ENCODE data around the gene CPSF7.
A peak's percentile ranks its signal among the peaks of the same experiment; 100 is the strongest.
"Not testable (repeated sequence)": the region's sequence is repeated elsewhere in the genome, so short reads cannot be mapped to it uniquely, and the experiment has no call there.

CPSF7 gene

DNA sequence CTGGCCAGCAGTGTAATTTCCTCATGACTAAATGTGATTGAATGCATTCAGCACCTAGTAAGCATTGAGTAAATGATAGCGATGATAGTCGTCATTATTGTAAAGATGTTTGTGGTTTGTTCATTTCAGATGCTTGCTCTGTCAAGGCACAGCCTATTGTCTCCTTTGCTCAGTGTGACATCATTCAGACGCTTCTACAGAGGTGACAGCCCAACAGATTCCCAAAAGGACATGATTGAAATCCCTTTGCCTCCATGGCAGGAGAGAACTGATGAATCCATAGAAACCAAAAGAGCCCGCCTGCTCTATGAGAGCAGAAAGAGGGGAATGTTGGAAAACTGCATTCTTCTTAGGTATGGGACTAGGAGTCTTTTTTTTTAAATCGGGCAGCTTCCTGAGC lies 7.7 kb upstream of the CPSF7 start:
- Histone ChIP-seq H3K4me1 (ENCODE audit: control insufficient read depth, insufficient read depth, low read length) (no peaks in the 10 kb centered on the region), H3K4me3 (ENCODE audit: low read depth, low read length) (no peak overlapping the region), H3K27ac (ENCODE audit: extremely low read depth, low read depth, low read length) (no peak overlapping the region), H3K9me3 (ENCODE audit: control insufficient read depth, insufficient read depth, low read depth, low read length) (no peaks in the 10 kb centered on the region), H3K36me3 (ENCODE audit: control insufficient read depth in 2 of 2, insufficient read depth in 1 of 2, low read length in 2 of 2) (peaks cover 25 to 75% of the 10 kb centered on the region in 2 experiments)
- TF ChIP-seq ZBTB11 (tag by site-specific recombination; conservative IDR thresholded peaks at IDR 0.05; ENCODE audit: low read depth) (no peak), ZNF561 (tag by site-specific recombination; IDR thresholded peaks at IDR 0.05; ENCODE audit: borderline replicate concordance) (no peak), ZNF132 (tag by site-specific recombination; IDR thresholded peaks at IDR 0.05; ENCODE audit: borderline replicate concordance) (no peak), GLI4 (tag by site-specific recombination; IDR thresholded peaks at IDR 0.05) (no peak), ZNF626 (tag by site-specific recombination; IDR thresholded peaks at IDR 0.05) (no peak), ZNF555 (tag by site-specific recombination; conservative IDR thresholded peaks at IDR 0.05) (no peak), ZNF140 (tag by site-specific recombination; IDR thresholded peaks at IDR 0.05) (no peak), ZNF335 (tag by site-specific recombination; conservative IDR thresholded peaks at IDR 0.05) (no peak)
- TF ChIP-seq, protein P1, sequence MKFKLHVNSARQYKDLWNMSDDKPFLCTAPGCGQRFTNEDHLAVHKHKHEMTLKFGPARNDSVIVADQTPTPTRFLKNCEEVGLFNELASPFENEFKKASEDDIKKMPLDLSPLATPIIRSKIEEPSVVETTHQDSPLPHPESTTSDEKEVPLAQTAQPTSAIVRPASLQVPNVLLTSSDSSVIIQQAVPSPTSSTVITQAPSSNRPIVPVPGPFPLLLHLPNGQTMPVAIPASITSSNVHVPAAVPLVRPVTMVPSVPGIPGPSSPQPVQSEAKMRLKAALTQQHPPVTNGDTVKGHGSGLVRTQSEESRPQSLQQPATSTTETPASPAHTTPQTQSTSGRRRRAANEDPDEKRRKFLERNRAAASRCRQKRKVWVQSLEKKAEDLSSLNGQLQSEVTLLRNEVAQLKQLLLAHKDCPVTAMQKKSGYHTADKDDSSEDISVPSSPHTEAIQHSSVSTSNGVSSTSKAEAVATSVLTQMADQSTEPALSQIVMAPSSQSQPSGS (tag by site-specific recombination; IDR thresholded peaks at IDR 0.05; ENCODE audit: low read depth) = no peak
- TF ChIP-seq, protein P2, sequence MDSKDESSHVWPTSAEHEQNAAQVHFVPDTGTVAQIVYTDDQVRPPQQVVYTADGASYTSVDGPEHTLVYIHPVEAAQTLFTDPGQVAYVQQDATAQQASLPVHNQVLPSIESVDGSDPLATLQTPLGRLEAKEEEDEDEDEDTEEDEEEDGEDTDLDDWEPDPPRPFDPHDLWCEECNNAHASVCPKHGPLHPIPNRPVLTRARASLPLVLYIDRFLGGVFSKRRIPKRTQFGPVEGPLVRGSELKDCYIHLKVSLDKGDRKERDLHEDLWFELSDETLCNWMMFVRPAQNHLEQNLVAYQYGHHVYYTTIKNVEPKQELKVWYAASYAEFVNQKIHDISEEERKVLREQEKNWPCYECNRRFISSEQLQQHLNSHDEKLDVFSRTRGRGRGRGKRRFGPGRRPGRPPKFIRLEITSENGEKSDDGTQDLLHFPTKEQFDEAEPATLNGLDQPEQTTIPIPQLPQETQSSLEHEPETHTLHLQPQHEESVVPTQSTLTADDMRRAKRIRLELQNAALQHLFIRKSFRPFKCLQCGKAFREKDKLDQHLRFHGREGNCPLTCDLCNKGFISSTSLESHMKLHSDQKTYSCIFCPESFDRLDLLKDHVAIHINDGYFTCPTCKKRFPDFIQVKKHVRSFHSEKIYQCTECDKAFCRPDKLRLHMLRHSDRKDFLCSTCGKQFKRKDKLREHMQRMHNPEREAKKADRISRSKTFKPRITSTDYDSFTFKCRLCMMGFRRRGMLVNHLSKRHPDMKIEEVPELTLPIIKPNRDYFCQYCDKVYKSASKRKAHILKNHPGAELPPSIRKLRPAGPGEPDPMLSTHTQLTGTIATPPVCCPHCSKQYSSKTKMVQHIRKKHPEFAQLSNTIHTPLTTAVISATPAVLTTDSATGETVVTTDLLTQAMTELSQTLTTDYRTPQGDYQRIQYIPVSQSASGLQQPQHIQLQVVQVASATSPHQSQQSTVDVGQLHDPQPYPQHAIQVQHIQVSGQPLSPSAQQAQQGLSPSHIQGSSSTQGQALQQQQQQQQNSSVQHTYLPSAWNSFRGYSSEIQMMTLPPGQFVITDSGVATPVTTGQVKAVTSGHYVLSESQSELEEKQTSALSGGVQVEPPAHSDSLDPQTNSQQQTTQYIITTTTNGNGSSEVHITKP (tag by site-specific recombination; IDR thresholded peaks at IDR 0.05) = no peak
- POLR2A ChIA-PET = no interaction called here
- CTCF ChIA-PET = interaction anchor here (1.2 kb wide), 1 partner anchor 9 kb away, joined by 4 read pairs; no protein-coding TSS in a partner anchor

DNA sequence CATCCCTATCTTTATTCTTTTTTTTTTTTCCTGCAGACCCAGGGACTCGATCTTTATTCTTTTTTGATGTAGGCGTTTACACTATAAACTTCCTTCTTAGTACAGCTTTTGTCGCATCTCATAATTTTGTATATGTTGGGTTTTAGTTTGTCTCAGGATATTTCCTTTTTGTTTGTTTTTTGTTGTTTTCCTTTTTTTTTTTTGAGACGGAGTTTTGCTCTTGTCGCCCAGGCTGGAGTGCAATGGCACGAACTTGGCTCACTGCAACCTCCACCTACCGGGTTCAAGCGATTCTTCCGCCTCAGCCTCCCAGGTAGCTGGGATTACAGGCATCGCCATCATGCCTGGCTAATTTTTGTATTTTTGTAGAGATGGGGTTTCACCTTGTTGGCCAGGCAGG lies 1.1 kb upstream of the CPSF7 start:
- H3K27ac ChIP-seq (ENCODE audit: extremely low read depth, low read depth, low read length); H3K4me1 ChIP-seq (ENCODE audit: control insufficient read depth, insufficient read depth, low read length); H3K9me3 ChIP-seq (ENCODE audit: control insufficient read depth, insufficient read depth, low read depth, low read length); POLR2A ChIA-PET: not testable (repeated sequence)
- H3K4me3 ChIP-seq (ENCODE audit: low read depth, low read length) = peak overlapping the region; percentile 99
- CTCF ChIA-PET = interaction anchor here (0.9 to 1.2 kb wide), 2 partner anchors 13 to 15 kb away, joined by 3 read pairs; no protein-coding TSS in a partner anchor
- peaks cover 19 to 52% of the 10 kb centered on the region in 2 experiments for H3K36me3 ChIP-seq (ENCODE audit: control insufficient read depth in 2 of 2, insufficient read depth in 1 of 2, low read length in 2 of 2)

GRCh38 chr11:61429346-61429690 lies 457 bp downstream of the CPSF7 start:
- Histone ChIP-seq H3K27ac (ENCODE audit: extremely low read depth, low read depth, low read length) (peak overlapping the region; percentile 99), H3K9me3 (ENCODE audit: control insufficient read depth, insufficient read depth, low read depth, low read length) (no peaks in the 10 kb centered on the region), H3K36me3 (ENCODE audit: control insufficient read depth in 2 of 2, insufficient read depth in 1 of 2, low read length in 2 of 2) (peaks cover 22 to 64% of the 10 kb centered on the region in 2 experiments), H3K4me3 (ENCODE audit: low read depth, low read length) (peak overlapping the region; percentile 95), H3K4me1 (ENCODE audit: control insufficient read depth, insufficient read depth, low read length) (no peaks in the 10 kb centered on the region)
- ChIA-PET CTCF (interaction anchor here (0.6 to 1.1 kb wide), 6 partner anchors 11 to 654 kb away, joined by 3 to 4 read pairs (median 4); partner anchors contain the start of gene LRRC10B), POLR2A (interaction anchor here (0.6 to 1.9 kb wide), 12 partner anchors 9 to 166 kb away, joined by 3 to 16 read pairs (median 4); partner anchors contain the start of genes CYB561A3, TMEM138 and TMEM216)
- TF ChIP-seq ZNF621 (tag by site-specific recombination; IDR thresholded peaks at IDR 0.05) (no peak), ZBTB10 (tag by site-specific recombination; IDR thresholded peaks at IDR 0.05) (no peak), GLIS2 (tag by site-specific recombination; IDR thresholded peaks at IDR 0.05) (no peak), PRDM4 (tag by site-specific recombination; IDR thresholded peaks at IDR 0.05) (no peak)
- TF ChIP-seq, protein P3, sequence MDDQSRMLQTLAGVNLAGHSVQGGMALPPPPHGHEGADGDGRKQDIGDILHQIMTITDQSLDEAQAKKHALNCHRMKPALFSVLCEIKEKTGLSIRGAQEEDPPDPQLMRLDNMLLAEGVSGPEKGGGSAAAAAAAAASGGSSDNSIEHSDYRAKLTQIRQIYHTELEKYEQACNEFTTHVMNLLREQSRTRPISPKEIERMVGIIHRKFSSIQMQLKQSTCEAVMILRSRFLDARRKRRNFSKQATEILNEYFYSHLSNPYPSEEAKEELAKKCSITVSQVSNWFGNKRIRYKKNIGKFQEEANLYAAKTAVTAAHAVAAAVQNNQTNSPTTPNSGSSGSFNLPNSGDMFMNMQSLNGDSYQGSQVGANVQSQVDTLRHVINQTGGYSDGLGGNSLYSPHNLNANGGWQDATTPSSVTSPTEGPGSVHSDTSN (CRISPR knock-in tag; IDR thresholded peaks at IDR 0.05) = 0 out of 2 replicates have a peak, but pooled peaks have one; percentile 23

All from HEK293 (cell line).